HG03342 (cell line): ENCODE results near the gene PPP1R8.
"Not testable (repeated sequence)": the region's sequence is repeated elsewhere in the genome, so short reads cannot be mapped to it uniquely, and the experiment has no call there.

Experiments used
- ATAC-seq: cut with Tn5 transposase; IDR thresholded peaks from one replicate; pipeline ENCODE4 v1.9.1; 2021; ENCODE audit warnings: mild to moderate bottlenecking, moderate library complexity; ENCODE audit not compliant: unreplicated experiment

Gene PPP1R8

DNA sequence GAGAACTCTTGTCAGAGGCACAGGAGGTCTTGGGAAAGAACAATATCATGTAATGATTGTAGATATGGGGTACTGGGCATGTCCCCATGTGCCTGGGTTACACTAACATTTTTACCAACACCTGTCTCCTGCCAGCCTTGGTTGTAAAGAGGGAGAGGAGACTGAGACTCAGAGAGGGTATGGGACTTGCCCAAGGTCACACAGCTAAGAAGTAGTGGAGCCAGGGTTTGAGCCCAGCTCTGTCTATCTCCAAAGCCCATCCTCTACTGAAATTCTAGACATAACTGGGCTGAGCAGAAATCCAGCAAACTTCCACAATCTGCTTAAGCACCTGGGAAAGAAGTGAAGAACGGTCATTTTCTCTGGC lies 39.1 kb downstream of the PPP1R8 start:
- no peak for ATAC-seq

DNA sequence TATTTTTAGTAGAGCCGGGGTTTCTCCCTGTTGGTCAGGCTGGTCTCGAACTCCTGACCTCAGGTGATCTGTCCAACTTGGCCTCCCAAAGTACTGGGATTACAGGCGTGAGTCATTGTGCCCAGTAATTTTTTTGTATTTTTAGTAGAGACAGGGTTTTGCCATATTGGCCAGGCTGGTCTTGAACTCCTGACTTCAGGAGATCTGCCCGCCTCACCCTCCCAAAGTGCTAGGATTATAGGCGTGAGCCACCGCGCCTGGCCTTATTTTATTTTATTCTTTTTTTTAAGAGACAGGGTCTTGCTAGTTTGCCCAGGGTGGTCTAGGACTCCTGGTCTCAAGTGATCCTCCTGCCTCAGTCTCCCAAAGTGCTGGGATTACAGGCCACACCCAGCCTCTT lies 40.5 kb downstream of the PPP1R8 start:
- not testable (repeated sequence) for ATAC-seq

GRCh38 chr1:27872059-27872801 lies 41.6 kb downstream of the PPP1R8 start, which contains the start of gene THEMIS2:
Gene THEMIS2 (plus strand): TSS chr1:27872544. CDS start chr1:27872572, 28 bp downstream.
- no peak for ATAC-seq

GRCh38 chr1:27872802-27873551 lies 42.4 kb downstream of the PPP1R8 start:
- no peak for ATAC-seq

DNA sequence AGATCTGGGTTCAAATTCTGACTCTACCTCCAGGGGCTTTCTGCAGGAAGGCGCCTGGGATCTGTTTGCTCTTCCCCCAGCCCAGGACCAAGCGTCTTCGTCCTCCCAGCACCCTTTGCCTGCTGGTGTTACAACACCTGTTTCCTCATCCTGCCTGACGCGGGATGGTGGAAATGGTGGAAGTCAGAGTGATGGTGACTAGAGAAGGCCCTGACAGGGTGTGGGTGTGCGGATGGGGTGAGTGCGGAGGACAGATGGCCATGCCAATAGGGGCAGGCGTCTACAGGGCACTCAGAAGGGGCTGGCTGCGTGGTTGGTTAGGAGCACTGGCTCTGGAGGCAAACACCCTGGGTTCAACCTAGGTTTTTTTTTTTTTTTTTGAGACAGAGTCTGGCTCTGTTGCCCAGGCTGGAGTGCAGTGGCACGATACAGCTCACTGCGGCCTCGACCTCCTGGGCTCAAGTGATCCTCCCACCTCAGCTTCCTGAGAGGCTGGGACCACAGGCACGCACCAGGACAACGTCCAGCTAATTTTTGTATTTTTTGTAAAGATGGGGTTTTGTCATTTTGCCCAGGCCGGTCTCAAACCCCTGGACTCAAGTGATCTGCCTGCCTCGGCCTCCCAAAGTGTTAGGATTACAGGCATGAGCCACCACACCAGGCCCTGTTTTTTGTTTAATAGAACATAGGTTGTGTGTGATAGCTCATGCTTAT lies 43.2 kb downstream of the PPP1R8 start:
- ATAC-seq, result no peak

DNA sequence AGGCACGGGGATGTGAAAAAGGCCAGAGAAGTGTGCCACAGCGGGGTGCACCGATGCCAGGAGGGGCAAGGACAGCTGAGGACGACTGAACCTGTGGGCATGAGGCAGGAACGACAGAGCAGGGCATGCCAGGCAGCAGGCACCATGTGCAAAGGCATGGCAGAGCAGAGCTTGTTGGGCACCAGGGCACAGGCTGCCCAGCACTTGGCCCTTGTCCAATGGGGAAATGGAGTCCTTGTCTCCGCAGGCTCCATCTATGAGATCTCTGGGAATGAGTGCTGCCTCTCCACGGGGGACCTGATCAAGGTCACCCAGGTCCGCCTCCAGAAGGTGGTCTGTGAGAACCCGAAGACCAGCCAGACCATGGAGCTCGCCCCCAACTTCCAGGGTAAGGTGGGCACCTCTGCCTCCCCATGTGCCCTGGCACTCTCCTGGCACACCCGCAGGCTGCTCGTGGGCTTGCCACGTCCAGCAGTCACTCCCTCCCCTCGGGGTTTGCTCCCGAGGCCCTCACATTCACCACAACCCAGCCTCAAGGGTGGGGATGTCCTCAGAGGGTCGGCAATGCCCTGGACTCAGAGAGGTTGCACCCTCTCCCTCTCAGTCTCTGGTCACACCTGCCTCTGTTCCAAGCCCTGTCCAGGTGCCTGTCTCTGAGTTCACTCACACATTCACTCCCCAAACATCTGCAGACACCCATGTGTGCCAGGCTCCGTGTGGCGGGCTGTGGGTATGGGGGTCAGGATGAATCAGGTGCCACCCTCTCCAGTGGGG lies 45.9 kb downstream of the PPP1R8 start:
- no peak for ATAC-seq

DNA sequence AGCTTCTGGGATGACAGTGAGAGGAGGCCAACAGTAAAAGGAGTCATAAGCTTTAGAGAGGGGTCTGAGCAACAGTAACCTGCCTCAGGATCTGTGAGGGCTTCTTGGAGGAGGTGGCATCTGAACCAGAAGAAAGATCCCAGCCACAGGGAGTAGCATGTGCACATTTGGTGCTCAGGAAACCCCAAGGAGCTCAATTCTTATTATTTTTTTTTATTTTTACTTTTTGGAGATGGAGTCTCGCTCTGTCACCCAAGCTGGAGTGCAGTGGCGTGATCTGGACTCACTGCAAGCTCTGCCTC lies 46.5 kb downstream of the PPP1R8 start:
- no peak for ATAC-seq

- no peak for ATAC-seq
These were observed 47.5 kb downstream of the PPP1R8 start for GRCh38 chr1:27878039-27878438.

- no peak for ATAC-seq
These were observed 48.3 kb downstream of the PPP1R8 start for GRCh38 chr1:27878787-27879335.

DNA sequence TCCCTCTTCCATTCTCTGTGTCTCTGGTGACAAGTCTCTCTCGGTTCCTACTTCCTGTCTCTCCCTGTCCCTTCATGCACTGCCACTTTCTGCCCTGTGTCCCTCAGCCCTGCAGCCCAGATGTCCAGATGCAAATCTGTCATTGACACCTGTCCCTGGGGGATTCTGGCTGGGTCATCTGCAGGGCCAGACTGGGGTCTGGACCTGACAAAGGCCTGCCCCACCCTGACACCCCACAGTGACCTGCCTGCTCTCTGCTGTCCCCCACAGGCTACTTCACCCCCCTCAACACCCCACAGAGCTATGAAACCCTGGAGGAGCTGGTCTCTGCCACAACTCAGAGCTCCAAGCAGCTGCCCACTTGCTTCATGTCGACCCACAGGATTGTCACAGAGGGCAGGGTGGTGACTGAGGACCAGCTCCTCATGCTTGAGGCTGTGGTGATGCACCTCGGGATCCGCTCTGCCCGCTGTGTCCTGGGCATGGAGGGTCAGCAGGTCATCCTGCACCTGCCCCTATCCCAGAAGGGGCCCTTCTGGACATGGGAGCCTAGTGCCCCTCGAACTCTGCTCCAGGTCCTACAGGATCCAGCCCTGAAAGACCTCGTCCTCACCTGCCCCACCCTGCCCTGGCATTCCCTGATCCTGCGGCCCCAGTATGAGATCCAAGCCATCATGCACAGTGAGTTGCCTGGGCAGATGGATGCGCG lies 48.9 kb downstream of the PPP1R8 start:
- no peak for ATAC-seq

GRCh38 chr1:27882543-27882903 lies 51.9 kb downstream of the PPP1R8 start:
- no peak for ATAC-seq

DNA sequence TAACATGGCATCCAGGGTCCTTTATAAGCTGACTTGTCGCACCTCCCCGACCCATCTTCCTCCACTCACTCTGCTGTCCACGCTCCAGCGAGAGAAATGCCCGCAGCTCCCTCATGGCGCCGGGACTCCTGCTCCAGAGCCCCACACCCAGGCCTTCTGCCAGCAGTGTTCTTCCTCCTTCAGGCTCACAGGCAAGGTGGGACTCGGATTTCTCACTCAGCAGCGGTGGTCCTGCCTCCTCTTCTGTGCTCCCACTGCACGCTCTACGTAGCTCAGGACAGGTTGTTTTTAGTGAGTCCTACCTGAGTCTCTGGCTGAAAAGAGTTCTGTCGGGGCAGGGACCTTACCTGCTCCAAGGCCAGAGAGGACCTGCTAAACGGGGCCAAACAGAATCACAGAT lies 53.0 kb downstream of the PPP1R8 start:
- no peak for ATAC-seq

DNA sequence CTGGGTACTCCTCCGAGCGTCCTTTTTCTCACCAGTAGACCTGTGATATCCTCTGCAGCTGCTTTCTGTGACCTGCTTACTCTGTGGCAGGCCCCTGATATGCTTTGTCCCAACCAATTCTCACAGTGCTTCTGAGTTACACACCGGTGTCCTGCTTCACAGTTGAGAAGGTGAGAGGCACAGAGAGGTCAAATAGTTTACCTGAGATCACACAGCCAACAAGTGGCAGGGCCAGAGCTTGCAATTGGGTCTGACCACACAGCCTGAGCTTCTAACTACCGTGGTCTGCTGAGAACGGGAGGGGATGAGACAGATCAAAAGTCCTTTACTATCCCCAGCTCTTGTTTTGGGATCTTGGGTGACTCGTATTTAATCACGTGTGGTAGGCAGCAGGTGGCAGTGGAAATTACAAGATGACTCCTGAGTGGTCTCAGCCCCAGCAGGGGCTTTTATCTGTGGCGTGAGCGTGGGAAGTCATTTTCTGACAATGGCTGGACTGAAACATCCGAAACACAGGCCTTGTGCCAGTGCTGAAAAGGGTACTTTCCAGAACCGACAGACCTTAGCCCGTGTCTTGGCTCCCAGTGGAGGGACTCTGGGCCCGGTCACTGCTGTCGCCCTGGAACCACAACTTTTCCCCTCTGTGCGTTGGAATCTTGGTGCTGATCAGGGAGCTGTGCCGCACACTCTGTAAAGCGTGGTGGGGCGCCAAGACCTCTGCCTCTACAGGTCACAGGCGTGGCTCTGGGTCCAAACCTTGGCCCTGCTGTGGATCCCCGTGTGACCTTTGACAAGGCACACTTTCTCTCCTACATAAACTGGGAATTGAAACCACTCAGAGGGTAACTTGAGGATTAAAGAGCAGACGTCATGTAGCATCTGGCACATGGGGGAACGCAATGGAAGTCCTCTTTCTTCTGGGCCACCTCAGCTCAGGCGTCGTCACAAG lies 53.7 kb downstream of the PPP1R8 start:
- peak; percentile 48 for ATAC-seq

DNA sequence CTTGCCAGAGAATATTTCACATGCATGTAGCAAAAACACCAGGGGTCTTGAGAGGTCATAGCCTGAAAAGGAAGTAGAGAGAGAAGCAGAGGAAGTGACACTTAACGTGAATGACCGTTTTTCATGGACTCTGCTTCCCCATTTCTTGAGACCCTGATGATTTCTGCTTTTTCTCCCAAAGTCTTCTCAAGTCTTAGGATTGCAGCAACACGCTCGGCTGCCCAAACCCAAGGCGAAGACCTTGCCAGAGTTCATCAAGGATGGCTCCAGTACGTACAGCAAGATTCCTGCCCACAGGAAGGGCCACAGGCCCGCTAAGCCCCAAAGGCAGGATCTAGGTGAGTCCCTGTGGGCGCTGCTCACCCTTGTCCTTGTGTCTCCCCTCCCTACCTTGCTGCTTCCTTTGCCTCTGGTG lies 54.5 kb downstream of the PPP1R8 start:
- no peak for ATAC-seq

DNA sequence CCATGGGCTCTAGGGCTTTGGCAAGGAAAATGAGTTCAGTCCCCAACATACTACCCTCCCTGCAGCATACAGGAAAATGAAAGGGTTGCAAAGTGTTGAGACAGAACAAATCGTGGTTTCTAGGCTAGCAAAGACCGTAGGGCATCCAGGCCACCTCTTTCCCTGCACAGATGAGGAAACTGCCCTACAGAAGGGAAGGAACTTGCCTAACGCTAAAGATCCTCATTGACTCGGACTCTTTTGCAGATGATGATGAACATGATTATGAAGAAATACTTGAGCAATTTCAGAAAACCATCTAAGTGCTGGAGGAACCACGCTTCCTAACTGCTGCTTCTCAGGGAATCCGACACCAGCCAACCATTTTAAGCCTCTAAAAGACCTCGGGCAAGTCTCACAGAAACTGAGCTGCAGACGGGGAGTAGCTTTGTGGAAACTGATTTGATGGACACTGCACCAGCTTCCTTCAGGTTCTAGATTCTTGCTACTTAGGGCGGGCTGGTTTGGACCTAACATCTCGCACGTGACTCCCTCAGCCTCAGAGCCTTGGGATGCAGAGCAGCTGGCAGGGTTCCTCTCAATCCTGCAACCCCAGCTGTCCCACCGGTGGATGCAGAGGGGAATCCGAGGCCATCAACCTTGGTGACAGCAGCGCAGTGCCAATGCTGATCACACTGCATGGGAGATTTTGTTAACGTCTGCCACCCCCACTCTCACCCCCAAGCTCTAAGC lies 55.2 kb downstream of the PPP1R8 start:
- no peak for ATAC-seq

DNA sequence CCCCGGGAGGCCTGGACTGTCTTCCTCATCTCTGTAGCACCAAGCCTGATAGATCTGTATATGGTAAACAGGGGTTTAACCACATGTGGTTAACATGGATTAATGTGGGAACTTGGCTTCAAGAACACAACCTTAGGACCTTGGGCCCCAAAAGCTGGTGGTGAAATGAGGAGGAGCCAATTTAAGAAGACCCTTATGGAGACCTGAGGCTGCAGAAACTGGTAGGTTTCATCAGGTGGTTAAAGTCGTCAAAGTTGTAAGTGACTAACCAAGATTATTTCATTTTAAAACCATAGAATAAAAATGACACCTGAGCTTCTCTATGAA lies 55.7 kb downstream of the PPP1R8 start:
- no peak for ATAC-seq

- ATAC-seq, result no peak
These were observed 56.2 kb downstream of the PPP1R8 start for GRCh38 chr1:27886744-27887143.

DNA sequence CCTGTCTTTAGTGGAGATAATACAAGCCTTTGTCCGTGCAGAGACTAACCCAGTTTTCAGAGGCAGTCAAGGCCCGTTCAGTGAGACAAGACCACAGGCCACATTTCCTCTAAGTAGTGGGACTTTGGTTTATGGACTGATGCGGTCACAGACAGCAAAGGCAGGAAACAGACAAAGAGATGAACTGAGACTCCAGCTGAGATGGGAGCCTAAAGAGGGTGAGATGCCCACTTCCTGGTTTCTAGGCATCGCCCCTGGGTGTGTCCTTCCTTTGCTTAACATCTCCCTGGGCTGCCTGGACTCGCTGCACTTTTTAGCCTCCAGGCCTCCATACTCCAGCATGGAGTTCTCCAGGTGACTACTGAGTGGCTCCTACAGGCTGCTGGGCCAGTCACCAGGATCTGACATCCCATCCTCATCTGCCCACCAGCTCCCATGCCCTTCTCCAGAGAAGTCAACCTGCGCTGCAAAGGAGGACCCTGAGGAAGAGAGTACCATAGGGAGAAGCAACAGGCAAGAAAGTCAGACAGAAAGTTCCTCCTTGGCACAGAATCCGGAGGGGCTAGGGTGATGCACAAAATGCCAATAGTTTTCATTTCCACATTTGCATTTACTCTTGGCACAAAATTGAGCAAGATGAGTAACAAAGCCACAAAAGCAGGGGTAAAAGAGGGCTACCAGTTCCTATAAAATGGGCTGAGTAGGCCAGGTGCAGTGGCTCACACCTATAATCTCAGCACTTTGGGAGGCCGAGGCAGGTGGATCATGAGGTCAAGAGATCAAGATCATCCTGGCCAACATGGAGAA lies 56.8 kb downstream of the PPP1R8 start:
- no peak for ATAC-seq
